ENCODE data around the gene SPAG9. TPM values are rescaled to one million over a fixed set of nuclear protein-coding genes. Genes with fewer than 3 reads are reported as not detected.

Gene SPAG9
- total and polyA plus RNA-seq, 2 donors from 2014 or later = 15.4 to 93.3 TPM

DNA sequence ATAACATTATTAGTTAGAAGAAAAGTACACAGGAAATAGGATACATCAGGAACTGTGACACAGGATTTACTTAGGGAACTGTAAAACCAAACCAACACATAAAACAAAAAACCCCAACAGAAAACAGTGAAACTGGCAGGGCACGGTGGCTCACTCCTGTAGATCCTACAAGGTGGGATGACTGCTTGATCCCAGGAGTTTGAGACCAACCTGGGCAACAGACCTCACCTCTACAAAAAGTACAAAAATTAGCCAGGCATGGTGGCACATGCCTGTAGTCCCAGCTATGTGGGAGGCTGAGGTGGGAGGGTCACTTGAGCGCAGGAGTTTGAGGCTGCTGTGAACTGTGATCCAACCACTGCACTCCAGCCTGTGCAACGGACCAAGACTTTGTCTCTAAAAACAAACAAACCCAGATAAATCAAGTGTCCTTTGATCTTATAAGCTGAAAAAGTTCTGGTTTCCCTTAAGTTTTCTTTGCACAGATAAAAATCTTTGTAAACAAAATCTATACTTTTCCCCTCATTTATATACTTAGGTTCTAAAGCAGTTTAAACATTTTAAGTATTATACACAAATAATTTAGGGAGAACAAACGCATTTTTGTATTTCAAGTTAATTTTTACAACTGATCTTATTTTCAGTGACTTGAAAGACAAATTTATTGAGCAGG lies 143.0 kb downstream of the SPAG9 start:
- peak overlapping the region in 1 of 2 donors; percentile 14 for H3K27ac ChIP-seq (ENCODE audit: low read depth in 2 of 2, low read length in 2 of 2)
- H3K9me3 ChIP-seq (ENCODE audit: control insufficient read depth in 2 of 3, insufficient read depth in 1 of 3, low read length in 3 of 3) = no peaks in the 10 kb centered on the region
- DNase-seq (peak in 4 of 5 donors; percentile 69 to 83 (median 78)), FAIRE-seq (no peak)
- H3K4me1 ChIP-seq (ENCODE audit: control insufficient read depth in 2 of 3, insufficient read depth in 2 of 3, low read depth in 1 of 3, low read length in 3 of 3) = peaks cover 2 to 4% (median 3%) of the 10 kb centered on the region in 3 donors
- H3K36me3 ChIP-seq (ENCODE audit: control insufficient read depth in 2 of 3, insufficient read depth in 3 of 3, low read length in 3 of 3) = peaks cover 15 to 50% (median 30%) of the 10 kb centered on the region in 3 donors
- TF ChIP-seq CTCF (IDR thresholded peaks at IDR 0.05; ENCODE audit: borderline replicate concordance, extremely low read depth, insufficient read depth) = no peak
- H3K27me3 ChIP-seq (ENCODE audit: control insufficient read depth, insufficient read depth, low read length) = no peaks in the 10 kb centered on the region
- H3K4me3 ChIP-seq (ENCODE audit: low read length in 3 of 3) = no peak overlapping the region
- intact Hi-C loops (cut with DNase I) = no loop called here
- no peak overlapping the region for H3K9ac ChIP-seq (ENCODE audit: low read length in 3 of 3)

- DNase-seq (no peak), FAIRE-seq (no peak)
- peaks cover 2 to 5% (median 4%) of the 10 kb centered on the region in 3 donors for H3K4me1 ChIP-seq (ENCODE audit: control insufficient read depth in 2 of 3, insufficient read depth in 2 of 3, low read depth in 1 of 3, low read length in 3 of 3)
- peaks cover 13 to 44% (median 30%) of the 10 kb centered on the region in 3 donors for H3K36me3 ChIP-seq (ENCODE audit: control insufficient read depth in 2 of 3, insufficient read depth in 3 of 3, low read length in 3 of 3)
- H3K27ac ChIP-seq (ENCODE audit: low read depth in 2 of 2, low read length in 2 of 2) = peak overlapping the region in 1 of 2 donors; percentile 14
- no peak overlapping the region for H3K9ac ChIP-seq (ENCODE audit: low read length in 3 of 3)
- intact Hi-C loops (cut with DNase I) = no loop called here
- TF ChIP-seq CTCF (IDR thresholded peaks at IDR 0.05; ENCODE audit: borderline replicate concordance, extremely low read depth, insufficient read depth) = no peak
- no peaks in the 10 kb centered on the region for H3K27me3 ChIP-seq (ENCODE audit: control insufficient read depth, insufficient read depth, low read length)
- H3K4me3 ChIP-seq (ENCODE audit: low read length in 3 of 3) = no peak overlapping the region
- no peaks in the 10 kb centered on the region for H3K9me3 ChIP-seq (ENCODE audit: control insufficient read depth in 2 of 3, insufficient read depth in 1 of 3, low read length in 3 of 3)
These were observed 143.7 kb downstream of the SPAG9 start for GRCh38 chr17:50976951-50977472.

GRCh38 chr17:50973557-50974494 lies 146.8 kb downstream of the SPAG9 start:
- H3K27ac ChIP-seq (ENCODE audit: low read depth in 2 of 2, low read length in 2 of 2) = no peak overlapping the region
- peaks cover 4 to 5% (median 4%) of the 10 kb centered on the region in 3 donors for H3K4me1 ChIP-seq (ENCODE audit: control insufficient read depth in 2 of 3, insufficient read depth in 2 of 3, low read depth in 1 of 3, low read length in 3 of 3)
- no peak for TF ChIP-seq CTCF (IDR thresholded peaks at IDR 0.05; ENCODE audit: borderline replicate concordance, extremely low read depth, insufficient read depth)
- intact Hi-C loops (cut with DNase I) = no loop called here
- no peak overlapping the region for H3K4me3 ChIP-seq (ENCODE audit: low read length in 3 of 3)
- H3K27me3 ChIP-seq (ENCODE audit: control insufficient read depth, insufficient read depth, low read length) = no peaks in the 10 kb centered on the region
- H3K9ac ChIP-seq (ENCODE audit: low read length in 3 of 3) = no peak overlapping the region
- peaks cover 15 to 32% (median 27%) of the 10 kb centered on the region in 3 donors for H3K36me3 ChIP-seq (ENCODE audit: control insufficient read depth in 2 of 3, insufficient read depth in 3 of 3, low read length in 3 of 3)
- DNase-seq (no peak), FAIRE-seq (no peak)
- H3K9me3 ChIP-seq (ENCODE audit: control insufficient read depth in 2 of 3, insufficient read depth in 1 of 3, low read length in 3 of 3) = no peaks in the 10 kb centered on the region
